Stomach (tissue), 9 donors: ENCODE results near the gene DDX56. TPM values are rescaled to one million over a fixed set of nuclear protein-coding genes. Genes with fewer than 3 reads are reported as not detected.

Experiments used
- DNase-seq, 2 donors: peaks; one replicate each; pipeline versions ENCODE4 v3.0.0 to v3.0.0-alpha.2; 2013 to 2019
- H3K27ac ChIP-seq, 5 donors: fragments of 200-600 bp in 4 of 5; sonication (generic) in 4 of 5; one replicate each; pipeline ENCODE4 v1.5.1; 2013 to 2019; ENCODE audit warnings: mild to moderate bottlenecking in 1 of 5, moderate library complexity in 1 of 5
- H3K27me3 ChIP-seq, 3 donors: fragments of 200-600 bp; sonication (generic); one replicate each; pipeline ENCODE4 v1.5.1; 2017 to 2019; ENCODE audit warnings: mixed run types in 1 of 3
- H3K36me3 ChIP-seq, 4 donors: fragments of 200-600 bp; sonication (generic); 1 replicate in 3 of 4; 2 replicates in 1 of 4; pipeline ENCODE4 v1.5.1; 2016 to 2019
- H3K4me1 ChIP-seq, 4 donors: fragments of 200-600 bp; sonication (generic); one replicate each; pipeline ENCODE4 v1.5.1; 2016 to 2019
- H3K4me3 ChIP-seq, 4 donors: fragments of 200-600 bp; sonication (generic) in 3 of 4; one replicate each; pipeline ENCODE4 v1.5.1; 2016 to 2019; ENCODE audit warnings: mild to moderate bottlenecking in 1 of 4
- H3K9me3 ChIP-seq, 4 donors: fragments of 200-600 bp; sonication (generic); one replicate each; pipeline ENCODE4 v1.5.1; 2016 to 2019
- EP300 ChIP-seq: sonication (generic); formaldehyde crosslinking; IDR thresholded peaks from one replicate; pipeline ENCODE4 v1.6.1; 2017; ENCODE audit warnings: antibody characterized with exemption
- POLR2A ChIP-seq, 4 donors: fragments of 450-650 bp; IDR thresholded peaks; one replicate each; pipeline ENCODE4 v1.6.1; 2016; ENCODE audit warnings: antibody characterized with exemption in 4 of 4, control low read depth in 2 of 4, mild to moderate bottlenecking in 1 of 4, moderate library complexity in 1 of 4
- POLR2AphosphoS5 ChIP-seq, 3 donors: sonication (generic); formaldehyde crosslinking; IDR thresholded peaks; one replicate each; pipeline ENCODE4 v1.6.1; 2016; ENCODE audit warnings: antibody characterized with exemption in 3 of 3
- WGBS, 5 donors: extraction: QIAGEN DNeasy Blood & Tissue Kit in 3 of 5; methylation state at CpG; one replicate each; pipeline versions ENCODE4 v1.1.5 to v1.1.7; 2013 to 2018; 5-methylcytosine and 5-hydroxymethylcytosine counted together
- intact Hi-C: fragments of 100-400 bp; cut with DNase I; formaldehyde crosslinking; loops from one replicate; pipeline ENCODE4 v1.15.1; 2023; ENCODE audit warnings: low total_unique reads
- polyA plus RNA-seq, 3 donors: library from polyadenylated mRNA; stranded (reverse); fragments of 200-250 nt; gene quantifications; one replicate each; pipeline ENCODE4 v1.2.3, GENCODE V29; 2013
- total RNA-seq, 5 donors: library from RNA; depleted of rRNA; stranded (reverse); fragments of >200 nt; gene quantifications; one replicate each; pipeline versions ENCODE4 v1.1.0 to v1.2.3, GENCODE V29; 2014 to 2016
- TF ChIP-seq, protein P1 (sequence below), 7 experiments: fragments of 450-650 bp in 4 of 7; fragments of 200-600 bp in 3 of 7; sonication (generic) in 3 of 7; IDR thresholded peaks; one replicate each; pipeline ENCODE4 v1.5.1; 2016 to 2019; ENCODE audit warnings: antibody characterized with exemption in 7 of 7, control low read depth in 2 of 7, mild to moderate bottlenecking in 1 of 7
- donor health status: healthy with polysubstance abuse.
- donor health status: Bipolar disorder and iron deficiency.
- donor health status: healthy.

Gene DDX56
- total and polyA plus RNA-seq, 8 donors, result 35.6 to 98.7 (median 55.2) TPM

DNA sequence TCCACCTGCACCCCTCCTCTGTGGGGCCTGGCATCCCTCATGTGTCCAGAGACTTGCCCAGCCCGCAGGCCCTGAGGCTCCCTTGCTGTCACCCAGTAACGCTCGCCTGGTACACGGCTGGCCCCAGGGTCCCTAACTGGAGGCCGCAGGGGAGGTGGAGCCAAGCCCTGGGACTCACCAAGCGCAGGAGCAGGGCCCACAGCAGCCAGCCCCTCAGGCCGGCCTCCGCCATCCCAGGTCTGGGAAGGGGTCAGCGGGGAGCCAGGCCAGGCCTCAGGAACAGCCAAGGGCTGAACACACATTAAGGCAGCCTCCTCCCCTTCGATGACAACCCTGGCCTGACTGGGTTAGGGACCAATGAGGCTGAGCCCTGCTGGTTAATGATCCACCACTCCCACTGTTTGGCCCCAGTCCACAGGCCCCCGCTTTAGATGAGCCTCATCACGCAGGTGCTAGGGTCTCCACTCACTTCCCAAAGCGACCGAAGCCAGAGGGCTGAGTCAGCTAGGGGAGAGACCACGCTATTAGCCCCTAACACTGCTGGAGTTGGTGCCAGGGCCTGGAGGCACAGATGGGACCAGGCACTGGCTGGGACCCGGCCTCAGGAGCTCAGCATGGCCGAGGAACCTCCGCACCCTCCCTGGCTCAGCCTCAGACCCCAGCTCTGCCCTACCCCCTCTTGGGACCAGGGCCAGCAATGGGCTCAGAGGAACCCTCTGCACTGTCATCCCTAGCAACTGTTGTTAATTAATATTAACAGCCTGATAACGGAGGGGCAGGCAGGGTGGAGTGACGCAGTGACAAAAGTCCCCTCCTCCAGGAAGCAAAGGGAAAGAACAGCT, 32.5 kb downstream of the DDX56 start, which contains the start of gene NPC1L1:
TSS of gene NPC1L1 (minus strand) at position 303 of the 842 bp plus-strand sequence. CDS start at position 232, 71 bp downstream.
- DNase-seq, result peak in 1 of 2 donors; percentile 86
- H3K27ac ChIP-seq, result no peak within 1 kb of the TSS
- no peaks in the 10 kb centered on the region for H3K36me3 ChIP-seq
- no peaks in the 10 kb centered on the region for H3K27me3 ChIP-seq
- intact Hi-C loops, result no loop called here
- H3K4me3 ChIP-seq, result no peak within 1 kb of the TSS
- H3K4me1 ChIP-seq, result peaks cover 4 to 12% (median 6%) of the 10 kb centered on the region in 4 donors
- no peaks in the 10 kb centered on the region for H3K9me3 ChIP-seq
- TF ChIP-seq POLR2AphosphoS5 (IDR thresholded peaks at IDR 0.05) (no peak), POLR2A (IDR thresholded peaks at IDR 0.05) (no peak), EP300 (no peak)
- TF ChIP-seq, protein P1, sequence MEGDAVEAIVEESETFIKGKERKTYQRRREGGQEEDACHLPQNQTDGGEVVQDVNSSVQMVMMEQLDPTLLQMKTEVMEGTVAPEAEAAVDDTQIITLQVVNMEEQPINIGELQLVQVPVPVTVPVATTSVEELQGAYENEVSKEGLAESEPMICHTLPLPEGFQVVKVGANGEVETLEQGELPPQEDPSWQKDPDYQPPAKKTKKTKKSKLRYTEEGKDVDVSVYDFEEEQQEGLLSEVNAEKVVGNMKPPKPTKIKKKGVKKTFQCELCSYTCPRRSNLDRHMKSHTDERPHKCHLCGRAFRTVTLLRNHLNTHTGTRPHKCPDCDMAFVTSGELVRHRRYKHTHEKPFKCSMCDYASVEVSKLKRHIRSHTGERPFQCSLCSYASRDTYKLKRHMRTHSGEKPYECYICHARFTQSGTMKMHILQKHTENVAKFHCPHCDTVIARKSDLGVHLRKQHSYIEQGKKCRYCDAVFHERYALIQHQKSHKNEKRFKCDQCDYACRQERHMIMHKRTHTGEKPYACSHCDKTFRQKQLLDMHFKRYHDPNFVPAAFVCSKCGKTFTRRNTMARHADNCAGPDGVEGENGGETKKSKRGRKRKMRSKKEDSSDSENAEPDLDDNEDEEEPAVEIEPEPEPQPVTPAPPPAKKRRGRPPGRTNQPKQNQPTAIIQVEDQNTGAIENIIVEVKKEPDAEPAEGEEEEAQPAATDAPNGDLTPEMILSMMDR (IDR thresholded peaks at IDR 0.05), result no peak
- WGBS, 5 donors, result 66 to 79% (median 70%) methylated on average over 16 to 20 of the region's 20 CpGs

DNA sequence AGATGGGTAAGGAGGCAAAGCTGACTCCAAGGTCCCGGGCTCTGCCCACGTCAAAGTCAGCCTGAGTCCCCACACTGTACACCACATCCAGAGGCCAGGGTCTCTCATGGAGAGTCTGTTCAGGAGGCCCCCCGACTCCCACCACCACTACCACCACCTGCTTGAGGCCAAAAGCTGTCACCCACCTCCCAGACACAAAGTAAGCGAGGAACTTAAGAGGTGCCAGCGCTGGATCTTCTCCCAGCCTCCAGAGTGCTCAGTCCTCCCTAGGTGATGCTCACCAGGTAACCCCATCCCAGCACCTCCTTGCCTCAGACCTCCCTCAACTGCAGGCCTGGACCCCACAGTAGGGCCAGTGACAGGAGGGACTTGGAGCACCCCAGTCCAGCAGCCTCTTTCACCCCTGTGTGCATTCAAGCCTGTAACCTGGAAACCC, 33.1 kb downstream of the DDX56 start:
- DNase-seq, result no peak
- 73 to 88% (median 83%) methylated on average over 3 to 5 of the region's 5 CpGs for WGBS, 5 donors
- H3K27ac ChIP-seq, result no peak overlapping the region
- TF ChIP-seq POLR2AphosphoS5 (IDR thresholded peaks at IDR 0.05) (no peak), POLR2A (IDR thresholded peaks at IDR 0.05) (no peak), EP300 (no peak)
- TF ChIP-seq, protein P1 (IDR thresholded peaks at IDR 0.05), result no peak
- H3K4me1 ChIP-seq, result peaks cover 4 to 12% (median 6%) of the 10 kb centered on the region in 4 donors
- no peak overlapping the region for H3K4me3 ChIP-seq
- no peaks in the 10 kb centered on the region for H3K27me3 ChIP-seq
- intact Hi-C loops, result no loop called here
- H3K36me3 ChIP-seq, result no peaks in the 10 kb centered on the region
- H3K9me3 ChIP-seq, result no peaks in the 10 kb centered on the region

GRCh38 chr7:44539669-44540506, 33.8 kb downstream of the DDX56 start:
- no peak for DNase-seq
- Histone ChIP-seq H3K36me3 (no peaks in the 10 kb centered on the region), H3K4me1 (peaks cover 4 to 12% (median 6%) of the 10 kb centered on the region in 4 donors), H3K4me3 (no peak overlapping the region), H3K27ac (no peak overlapping the region), H3K9me3 (no peaks in the 10 kb centered on the region), H3K27me3 (no peaks in the 10 kb centered on the region)
- intact Hi-C loops, result no loop called here
- WGBS, 5 donors, result 84 to 91% (median 90%) methylated on average over 21 to 27 of the region's 27 CpGs
- TF ChIP-seq POLR2A (IDR thresholded peaks at IDR 0.05) (no peak), EP300 (no peak), POLR2AphosphoS5 (IDR thresholded peaks at IDR 0.05) (no peak)
- TF ChIP-seq, protein P1 (IDR thresholded peaks at IDR 0.05), result no peak
